Left ventricle myocardium inferior (tissue), 1 donor: ENCODE results near the gene B4GALT2. TPM values are rescaled to one million over a fixed set of nuclear protein-coding genes. Genes with fewer than 3 reads are reported as not detected.
A peak's percentile ranks its signal among the peaks of the same experiment; 100 is the strongest.

ENCODE experiments used
- DNase-seq: peaks from one replicate; pipeline ENCODE4 v3.0.0-alpha.2; 2020
- H3K27ac ChIP-seq: fragments of 200-600 bp; replicated peaks from 2 replicates; pipeline ENCODE4 v1.8.0; 2021
- H3K27me3 ChIP-seq: fragments of 200-600 bp; 2 replicates; pipeline ENCODE4 v1.8.0; 2021; ENCODE audit warnings: low read depth
- H3K36me3 ChIP-seq: fragments of 200-600 bp; 2 replicates; pipeline ENCODE4 v1.8.0; 2021
- H3K4me1 ChIP-seq: fragments of 200-600 bp; 2 replicates; pipeline ENCODE4 v1.8.0; 2021
- H3K4me3 ChIP-seq: fragments of 200-600 bp; 2 replicates; pipeline ENCODE4 v1.8.0; 2021; ENCODE audit warnings: mild to moderate bottlenecking, moderate library complexity
- H3K9me3 ChIP-seq: fragments of 200-600 bp; replicated peaks from 2 replicates; pipeline ENCODE4 v1.8.0; 2021
- intact Hi-C: fragments of 100-400 bp; cut with micrococcal nuclease; formaldehyde crosslinking; loops from one replicate; pipeline ENCODE4 v1.11.0; 2022
- total RNA-seq: library from RNA; stranded (reverse); fragmentation: NEBNext Ultra II Directional; extraction: Animal tissue kit (Norgen Biotek cat#: 25700); gene quantifications from one replicate; pipeline ENCODE4 v1.2.1, GENCODE V29; 2021
- TF ChIP-seq, protein P1 (sequence below): fragments of 200-600 bp; IDR thresholded peaks from 2 replicates; pipeline ENCODE4 v1.8.0; 2021; ENCODE audit warnings: antibody characterized with exemption, mild to moderate bottlenecking, borderline replicate concordance
- donor health status: DM: no; HTN: yes; CAD: no; lungs with severe emphysema.

Gene B4GALT2
- total RNA-seq, 1 donor from 2014 or later, result 40.3 TPM

DNA sequence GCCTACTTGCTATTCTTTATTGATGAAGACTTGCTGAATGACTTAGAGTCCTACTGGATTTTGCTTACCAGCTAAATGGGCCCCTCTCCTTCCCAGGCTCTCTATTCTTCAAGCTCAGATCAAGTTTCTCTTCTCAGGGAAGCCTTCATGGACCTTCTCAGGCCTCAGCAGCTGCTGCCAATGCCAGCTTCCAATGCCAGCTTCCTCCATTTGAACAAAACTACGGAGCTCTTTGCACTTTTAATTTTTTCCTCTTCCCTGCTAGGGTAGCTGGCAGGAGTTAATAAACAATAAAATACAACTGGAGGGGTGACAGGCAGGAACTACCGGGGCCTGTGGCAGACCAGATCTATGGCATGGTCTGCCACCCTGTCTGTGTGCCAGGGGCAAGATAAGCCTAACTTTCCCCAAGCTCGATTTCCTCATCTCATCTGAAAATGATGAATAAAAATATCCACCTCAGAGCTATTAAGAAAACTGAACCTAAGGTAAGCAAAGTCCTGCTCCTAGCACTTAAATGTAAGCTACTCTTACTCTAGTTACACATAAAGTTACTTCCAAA is 33.3 kb upstream of the B4GALT2 start:
- Histone ChIP-seq H3K4me3 (peak overlapping the region; percentile 85), H3K27me3 (no peaks in the 10 kb centered on the region), H3K36me3 (peaks cover 9% of the 10 kb centered on the region), H3K27ac (peak overlapping the region; percentile 97), H3K4me1 (peaks cover 54% of the 10 kb centered on the region), H3K9me3 (no peaks in the 10 kb centered on the region)
- intact Hi-C loops, result no loop called here
- TF ChIP-seq, protein P1, sequence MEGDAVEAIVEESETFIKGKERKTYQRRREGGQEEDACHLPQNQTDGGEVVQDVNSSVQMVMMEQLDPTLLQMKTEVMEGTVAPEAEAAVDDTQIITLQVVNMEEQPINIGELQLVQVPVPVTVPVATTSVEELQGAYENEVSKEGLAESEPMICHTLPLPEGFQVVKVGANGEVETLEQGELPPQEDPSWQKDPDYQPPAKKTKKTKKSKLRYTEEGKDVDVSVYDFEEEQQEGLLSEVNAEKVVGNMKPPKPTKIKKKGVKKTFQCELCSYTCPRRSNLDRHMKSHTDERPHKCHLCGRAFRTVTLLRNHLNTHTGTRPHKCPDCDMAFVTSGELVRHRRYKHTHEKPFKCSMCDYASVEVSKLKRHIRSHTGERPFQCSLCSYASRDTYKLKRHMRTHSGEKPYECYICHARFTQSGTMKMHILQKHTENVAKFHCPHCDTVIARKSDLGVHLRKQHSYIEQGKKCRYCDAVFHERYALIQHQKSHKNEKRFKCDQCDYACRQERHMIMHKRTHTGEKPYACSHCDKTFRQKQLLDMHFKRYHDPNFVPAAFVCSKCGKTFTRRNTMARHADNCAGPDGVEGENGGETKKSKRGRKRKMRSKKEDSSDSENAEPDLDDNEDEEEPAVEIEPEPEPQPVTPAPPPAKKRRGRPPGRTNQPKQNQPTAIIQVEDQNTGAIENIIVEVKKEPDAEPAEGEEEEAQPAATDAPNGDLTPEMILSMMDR, result no peak
- DNase-seq, result no peak

DNA sequence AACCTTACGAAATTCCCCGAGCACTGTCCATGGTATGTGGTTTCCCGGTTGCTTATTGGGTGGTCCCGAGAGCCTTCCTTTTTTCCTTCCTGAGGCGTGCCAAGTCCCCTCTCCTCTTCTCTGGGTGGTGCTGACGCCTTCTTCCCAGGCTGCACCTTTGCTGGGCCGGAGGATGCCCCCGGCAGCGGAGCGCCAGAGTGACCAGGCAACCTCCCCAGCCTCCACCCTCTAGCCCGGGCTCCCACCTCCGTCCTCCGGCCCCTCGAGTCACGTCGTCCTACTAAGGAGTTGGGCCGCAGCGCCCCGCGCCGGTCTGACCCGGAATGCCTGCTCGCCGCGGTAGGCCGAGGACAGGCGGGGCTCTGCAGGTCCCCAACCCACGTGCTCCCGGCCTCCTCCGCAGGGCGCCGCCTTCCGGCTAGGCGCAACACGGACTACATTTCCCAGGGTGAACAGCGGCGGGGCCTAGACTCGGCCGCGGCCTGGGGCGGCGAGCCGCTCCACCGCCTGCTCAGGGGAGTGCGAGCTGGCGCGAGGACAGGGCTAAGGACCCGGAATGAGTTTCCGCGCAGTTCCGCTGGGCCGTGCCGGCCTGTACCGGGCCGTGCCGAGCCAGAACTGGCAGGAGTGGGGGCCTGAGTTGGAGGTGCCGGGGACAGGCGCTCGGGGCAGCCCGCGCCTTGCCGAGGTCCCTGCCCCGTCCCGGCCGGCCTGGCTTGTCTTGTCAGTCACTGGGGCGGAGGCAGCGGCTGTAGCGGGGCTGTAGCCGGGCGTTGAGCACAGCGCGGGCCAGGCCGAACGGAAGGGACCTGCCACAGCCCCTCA is 32.6 kb upstream of the B4GALT2 start, which contains the start of gene IPO13:
Gene IPO13 (plus strand): TSS at position 715 of the 825 bp plus-strand sequence. CDS start 651 bp downstream, outside the sequence.
- TF ChIP-seq, protein P1, result peak; percentile 77
- no peaks in the 10 kb centered on the region for H3K27me3 ChIP-seq
- intact Hi-C loops, result no loop called here
- peaks cover 9% of the 10 kb centered on the region for H3K36me3 ChIP-seq
- peak within 1 kb of the TSS; percentile 97 for H3K27ac ChIP-seq
- peaks cover 61% of the 10 kb centered on the region for H3K4me1 ChIP-seq
- no peaks in the 10 kb centered on the region for H3K9me3 ChIP-seq
- peak; percentile 94 for DNase-seq
- peak within 1 kb of the TSS; percentile 85 for H3K4me3 ChIP-seq

DNA sequence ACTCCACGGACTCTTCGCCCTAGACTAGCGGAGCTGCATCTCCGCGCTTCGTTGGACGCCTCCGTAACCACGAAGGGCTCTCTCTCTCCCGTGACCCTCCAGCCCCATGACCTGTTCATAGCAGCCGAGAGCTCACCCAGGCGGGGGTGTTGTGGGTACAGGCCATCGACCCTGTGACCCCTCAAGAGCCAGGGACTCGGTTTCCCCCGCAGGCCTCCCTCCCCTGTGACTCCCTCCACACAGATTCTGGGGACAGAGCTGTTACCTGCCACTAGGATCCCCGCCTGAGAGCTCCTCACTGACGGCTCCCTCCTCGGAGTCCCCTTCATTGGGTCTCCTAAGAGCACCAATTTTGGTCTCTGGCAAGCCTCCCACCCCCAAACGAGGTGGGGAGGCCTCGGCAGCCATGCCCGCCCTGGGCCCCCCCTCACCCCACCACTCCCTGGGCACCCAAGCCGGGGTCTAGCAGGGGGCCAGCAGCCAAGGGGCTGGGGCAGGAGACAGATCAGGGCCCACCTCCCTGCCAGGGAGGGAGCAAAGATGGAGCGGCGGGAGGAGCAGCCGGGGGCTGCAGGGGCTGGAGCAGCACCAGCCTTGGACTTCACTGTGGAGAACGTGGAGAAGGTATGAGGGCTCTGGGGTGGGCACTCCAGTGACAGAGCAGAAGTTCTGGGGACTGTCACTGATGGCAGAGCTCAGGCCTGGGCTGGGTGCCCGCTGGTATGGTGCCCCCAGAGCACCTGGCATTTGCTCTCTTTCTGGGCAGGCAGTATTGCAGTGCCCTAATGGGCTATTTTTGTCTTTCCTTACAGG is 31.7 kb upstream of the B4GALT2 start:
- Histone ChIP-seq H3K27me3 (no peaks in the 10 kb centered on the region), H3K27ac (peak overlapping the region; percentile 97), H3K4me3 (peak overlapping the region; percentile 85), H3K4me1 (peaks cover 69% of the 10 kb centered on the region), H3K9me3 (no peaks in the 10 kb centered on the region), H3K36me3 (peaks cover 9% of the 10 kb centered on the region)
- TF ChIP-seq, protein P1, result no peak
- intact Hi-C loops, result no loop called here
- DNase-seq, result peak; percentile 58

DNA sequence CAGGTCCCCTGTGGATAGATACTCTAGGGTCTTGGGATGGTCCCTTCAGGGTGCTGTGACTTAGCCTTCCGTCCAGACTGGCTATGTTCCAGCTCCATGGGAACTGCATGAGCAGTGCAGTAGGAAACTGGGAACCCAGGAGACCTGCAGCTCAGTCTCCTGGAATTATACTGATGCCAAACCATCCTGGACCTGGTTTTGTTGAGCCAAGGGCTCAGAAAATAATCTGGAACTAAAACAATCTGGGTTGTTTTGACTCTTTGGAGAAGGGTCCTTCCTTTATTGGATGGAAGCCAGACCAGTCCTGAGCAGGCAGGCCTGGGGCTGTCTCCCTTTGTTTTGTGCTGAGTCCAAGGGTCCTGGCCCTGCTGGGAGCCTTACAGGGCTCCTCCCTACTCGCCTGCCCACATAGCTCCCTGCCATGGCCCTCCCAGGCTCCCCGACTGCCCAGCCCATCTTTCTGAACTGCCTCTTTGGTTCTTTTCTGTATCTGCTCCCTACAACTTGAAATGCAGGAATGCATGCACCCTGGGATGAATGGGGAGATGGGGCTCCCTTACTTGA is 31.1 kb upstream of the B4GALT2 start:
- intact Hi-C loops, result no loop called here
- Histone ChIP-seq H3K9me3 (no peaks in the 10 kb centered on the region), H3K4me1 (peaks cover 76% of the 10 kb centered on the region), H3K27me3 (no peaks in the 10 kb centered on the region), H3K36me3 (peaks cover 9% of the 10 kb centered on the region), H3K4me3 (peak overlapping the region; percentile 85), H3K27ac (peak overlapping the region; percentile 97)
- TF ChIP-seq, protein P1, result no peak
- DNase-seq, result no peak

DNA sequence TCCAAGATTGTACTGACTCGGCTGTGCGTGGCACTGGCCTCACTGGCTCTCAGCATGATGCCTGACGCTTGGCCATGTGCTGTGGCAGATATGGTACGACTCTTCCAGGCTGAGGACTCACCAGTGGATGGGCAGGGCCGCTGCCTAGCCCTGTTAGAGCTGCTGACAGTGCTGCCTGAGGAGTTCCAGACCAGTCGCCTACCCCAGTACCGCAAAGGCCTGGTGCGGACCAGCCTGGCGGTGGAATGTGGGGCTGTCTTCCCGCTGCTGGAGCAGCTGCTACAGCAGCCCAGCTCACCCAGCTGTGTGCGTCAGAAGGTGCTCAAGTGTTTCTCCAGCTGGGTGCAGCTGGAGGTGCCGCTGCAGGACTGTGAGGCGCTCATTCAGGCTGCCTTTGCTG is 29.3 kb upstream of the B4GALT2 start:
- peak overlapping the region; percentile 50 for H3K27ac ChIP-seq
- peak; percentile 32 for DNase-seq
- no peaks in the 10 kb centered on the region for H3K9me3 ChIP-seq
- no peaks in the 10 kb centered on the region for H3K27me3 ChIP-seq
- H3K36me3 ChIP-seq, result peaks cover 9% of the 10 kb centered on the region
- H3K4me1 ChIP-seq, result peaks cover 93% of the 10 kb centered on the region
- H3K4me3 ChIP-seq, result no peak overlapping the region
- intact Hi-C loops, result no loop called here
- TF ChIP-seq, protein P1, result no peak
